Fibroblast of peridontal ligament (primary cell): ENCODE data around the gene NPRL2.

Experiments
- DNase-seq: peaks from one replicate; pipeline ENCODE4 v3.0.0-alpha.2; 2010; ENCODE audit errors: extremely low read depth

NPRL2 gene

DNA sequence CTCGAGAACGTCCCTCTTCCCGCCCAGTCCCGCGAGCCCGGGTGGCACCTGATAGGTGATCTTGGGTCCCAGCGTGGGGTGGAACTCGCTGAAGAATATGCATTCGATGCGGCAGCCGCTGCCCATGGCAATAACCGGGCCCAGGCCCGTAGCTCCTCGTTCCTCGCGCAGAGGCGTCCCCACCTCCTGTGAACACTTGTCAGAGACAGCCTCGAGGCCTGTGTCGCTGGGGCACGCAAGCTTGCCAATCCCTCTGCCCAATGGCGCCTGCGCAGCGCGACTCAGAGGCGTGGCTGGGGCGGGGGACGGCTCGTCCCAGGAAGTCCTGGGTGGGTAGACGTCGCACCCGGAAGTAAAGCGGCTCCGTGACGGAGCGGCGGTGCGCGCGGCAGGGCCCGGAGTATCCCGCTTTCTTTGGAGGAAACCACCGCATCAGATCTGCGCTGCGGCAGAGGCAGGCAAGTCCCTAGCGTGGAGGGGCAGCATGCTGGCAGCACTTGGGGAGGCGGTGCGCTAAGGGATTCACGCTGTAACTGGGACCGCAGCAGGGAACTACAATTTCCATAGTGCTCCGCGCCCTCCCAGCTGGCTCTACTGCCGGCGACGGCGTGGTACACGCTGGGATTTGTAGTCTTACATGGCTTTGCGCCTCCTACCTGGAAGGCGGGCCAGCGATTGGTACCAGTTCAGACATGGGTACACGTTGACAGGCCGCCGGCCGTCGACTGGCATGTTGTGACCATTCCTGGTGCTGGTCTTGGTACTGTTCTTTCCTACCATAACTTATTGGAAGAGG lies at the start of gene NPRL2, which contains the start of gene CYB561D2:
Gene NPRL2, minus strand, starts transcription at position 249 of the 796 bp plus-strand sequence. Its CDS starts 123 bp downstream, at position 126.
Gene CYB561D2, plus strand, starts transcription at position 336 of the 796 bp plus-strand sequence. CDS start 572 bp downstream, outside the sequence.
- peak; percentile 84 for DNase-seq

DNA sequence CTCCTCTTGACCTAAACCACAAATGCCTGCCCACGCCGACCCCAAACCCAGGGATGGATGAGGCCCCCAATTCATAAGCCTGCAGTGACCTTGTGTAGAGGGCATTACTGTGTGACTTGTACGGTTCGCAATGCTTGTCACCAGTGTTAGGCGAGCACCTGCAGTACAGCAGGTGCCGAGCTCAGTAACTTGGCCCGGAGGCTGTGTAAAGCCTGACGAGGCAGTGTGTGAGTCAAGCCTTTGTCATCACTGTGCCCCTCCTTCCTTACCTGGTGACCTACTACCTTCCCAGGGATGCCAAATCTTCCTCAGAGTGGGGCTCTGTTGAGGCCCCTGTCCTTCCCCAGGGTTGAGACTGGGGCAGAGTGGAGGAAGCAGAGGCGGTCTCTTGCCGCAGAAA lies 45.9 kb upstream of the NPRL2 start:
- no peak for DNase-seq

- DNase-seq = no peak
Observed at GRCh38 chr3:50395070-50395860, 44.7 kb upstream of the NPRL2 start.

DNA sequence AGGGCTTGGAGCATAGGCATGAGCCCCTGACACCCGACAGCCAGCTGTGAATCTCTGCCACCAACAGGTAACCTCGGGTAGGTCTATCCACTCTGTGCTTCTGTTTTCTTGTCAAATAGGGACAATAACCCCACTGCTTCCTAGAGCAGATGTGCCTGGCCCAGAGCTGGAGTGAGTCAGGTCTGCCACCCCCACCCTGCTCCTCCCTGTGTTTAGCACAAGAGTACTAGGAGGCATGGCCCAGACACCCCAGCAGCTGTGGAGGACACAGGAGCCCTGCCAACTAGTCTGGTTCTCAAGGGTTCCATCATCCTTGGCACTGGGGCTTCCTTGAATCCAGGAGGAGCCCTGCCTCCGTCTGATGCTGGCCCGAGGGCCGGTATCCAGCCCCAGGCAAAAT lies 42.5 kb upstream of the NPRL2 start:
- no peak for DNase-seq

DNA sequence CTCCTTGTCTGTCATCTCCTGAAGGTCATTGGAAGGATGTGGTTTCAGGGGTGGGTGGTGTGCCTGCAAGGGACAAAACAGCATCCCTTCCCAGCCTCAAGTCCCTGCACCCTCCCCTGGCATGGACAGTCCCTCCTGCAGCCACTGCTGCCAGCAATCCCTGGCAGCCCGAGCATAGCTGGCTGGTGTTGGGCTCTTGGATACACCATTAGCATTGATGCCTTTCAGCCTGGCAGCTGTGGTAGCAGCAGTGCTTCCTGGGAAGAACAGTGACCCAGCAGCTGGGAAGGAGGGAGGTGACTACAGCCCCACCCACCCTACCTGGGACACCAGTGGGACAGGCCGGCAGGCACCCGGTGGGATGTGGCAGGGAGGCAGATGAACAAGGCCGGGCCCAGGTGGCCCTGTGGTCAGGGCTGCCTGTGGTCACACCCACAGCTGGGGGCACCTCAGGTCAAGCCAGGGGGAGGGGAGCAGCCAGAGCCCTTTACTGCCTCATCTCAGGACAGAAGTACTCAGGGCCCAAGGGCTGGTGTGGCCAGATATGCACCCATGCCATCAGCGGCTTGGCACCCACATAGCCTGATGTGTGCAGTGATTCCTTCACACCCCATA lies 41.6 kb upstream of the NPRL2 start:
- no peak for DNase-seq

DNA sequence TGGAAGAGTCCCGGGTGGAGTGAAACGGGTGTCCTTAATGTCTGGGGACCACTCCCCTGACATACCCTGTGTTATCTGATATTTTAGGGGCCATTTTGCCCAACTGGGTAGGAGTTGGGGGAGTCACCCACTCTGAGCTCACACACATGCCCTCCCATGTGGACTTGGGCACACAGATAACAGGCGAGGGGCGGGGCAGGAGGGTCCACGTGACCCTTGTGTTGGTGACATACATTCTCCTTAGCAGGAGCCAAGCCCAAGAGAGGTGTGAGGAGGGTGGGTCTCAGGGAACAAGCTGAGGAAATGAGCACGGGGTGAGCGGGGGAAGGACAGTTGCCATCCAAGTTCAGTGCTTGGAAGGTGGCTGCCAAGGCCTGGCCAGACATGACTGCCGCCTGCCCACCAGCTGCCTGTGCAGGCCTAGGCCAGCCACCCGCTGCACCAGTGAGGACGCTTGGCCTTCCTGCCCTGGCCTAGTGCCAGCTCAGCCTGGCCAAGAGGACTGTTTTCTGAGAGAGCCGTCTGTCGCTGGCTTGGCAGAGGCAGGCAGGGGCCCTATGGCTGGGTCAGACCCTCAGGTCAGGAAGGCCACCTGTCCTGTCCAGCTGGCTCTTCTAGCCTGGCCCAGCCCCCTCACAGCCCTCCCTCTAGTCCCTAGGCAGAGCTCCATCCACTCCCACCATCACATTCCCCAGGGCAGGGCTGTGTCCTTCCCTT lies 40.1 kb upstream of the NPRL2 start:
- DNase-seq = no peak

DNA sequence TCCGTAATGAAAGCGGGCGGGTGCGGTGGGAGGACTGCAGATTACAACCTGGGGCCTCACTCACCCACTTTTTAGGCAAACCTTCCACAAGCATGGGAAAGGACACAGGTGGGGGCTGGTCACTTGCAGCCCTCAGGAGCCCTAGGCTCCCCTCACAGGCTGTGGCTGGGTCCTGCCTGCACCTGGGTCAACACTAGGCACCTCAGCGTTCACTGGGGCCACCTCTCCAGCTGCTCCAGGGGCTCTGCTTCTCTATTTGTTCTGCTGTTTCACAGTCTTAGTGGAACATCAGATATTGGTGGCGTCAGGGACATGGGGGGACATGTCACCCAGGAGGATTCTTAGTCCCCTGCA lies 38.8 kb upstream of the NPRL2 start:
- no peak for DNase-seq

DNA sequence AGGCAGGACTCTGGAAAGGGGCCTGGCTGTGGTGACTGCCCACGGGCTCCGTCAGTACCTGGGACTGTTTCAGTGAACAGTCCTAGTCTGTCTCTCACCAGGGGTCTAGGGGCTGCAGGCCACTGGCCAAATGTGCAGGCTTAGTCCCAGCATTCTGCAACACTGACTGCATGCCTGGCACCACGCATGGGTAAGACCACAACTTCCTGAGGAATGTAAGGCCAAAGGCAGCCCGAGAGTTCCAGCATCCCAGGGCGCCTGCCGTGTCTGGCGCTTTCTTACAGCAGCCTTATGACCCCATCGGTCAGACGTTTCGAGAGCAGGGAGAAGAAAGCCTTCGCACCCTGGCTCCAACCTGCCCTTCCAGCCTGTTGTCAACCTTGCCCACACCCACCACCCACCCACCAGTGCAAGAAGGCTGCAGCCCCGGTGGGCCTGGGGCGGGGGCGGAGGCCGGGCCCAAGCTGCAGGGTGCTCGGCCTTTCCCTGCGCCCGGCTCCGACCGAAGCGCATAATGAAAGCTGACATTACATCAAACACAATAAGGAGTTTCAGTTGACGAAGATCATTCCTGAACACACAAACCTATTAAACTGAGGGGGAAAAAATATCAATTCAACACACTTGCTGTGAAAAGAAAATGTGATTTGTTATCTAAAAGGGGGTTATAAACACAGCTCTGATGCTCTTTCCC lies 38.3 kb upstream of the NPRL2 start:
- no peak for DNase-seq

DNA sequence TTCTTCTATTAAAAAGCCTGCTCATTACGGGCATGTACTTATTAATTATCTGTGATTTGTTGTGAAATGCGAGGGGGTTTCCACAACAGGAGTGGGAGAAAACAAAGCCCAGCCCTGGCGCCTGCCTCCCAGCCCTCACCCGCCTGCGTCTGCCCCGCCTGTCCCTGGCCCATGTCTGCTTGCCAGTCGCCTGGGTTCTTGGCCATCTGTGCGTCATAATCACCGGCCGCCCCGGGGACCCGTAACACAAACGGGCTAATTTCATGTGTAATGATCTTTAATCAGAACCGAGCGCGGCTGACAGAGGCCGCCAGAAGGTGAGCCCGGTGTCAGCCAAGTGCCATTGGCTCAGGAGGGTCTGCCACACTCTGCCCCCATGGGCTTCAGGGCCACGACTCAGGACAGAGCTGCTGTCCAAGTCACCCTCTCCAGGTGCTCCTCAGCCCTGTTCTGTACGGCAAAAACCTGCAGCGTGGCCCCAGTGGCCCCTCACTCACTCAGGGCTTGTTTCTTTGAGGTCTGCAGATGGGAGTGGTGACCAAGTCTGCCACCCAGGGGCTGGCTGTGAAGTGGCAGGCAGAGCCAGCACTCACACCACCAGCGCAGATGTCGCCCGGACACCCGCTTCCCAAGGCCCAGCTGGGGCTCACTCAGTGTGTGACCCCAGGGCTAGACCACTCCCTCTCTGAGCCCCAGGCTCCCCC lies 37.6 kb upstream of the NPRL2 start:
- DNase-seq = no peak

- DNase-seq = no peak
Observed at GRCh38 chr3:50385754-50386153, 35.2 kb upstream of the NPRL2 start.

GRCh38 chr3:50383750-50384149 lies 33.2 kb upstream of the NPRL2 start:
- no peak for DNase-seq

- no peak for DNase-seq
Observed at GRCh38 chr3:50382722-50383121, 32.1 kb upstream of the NPRL2 start.

DNA sequence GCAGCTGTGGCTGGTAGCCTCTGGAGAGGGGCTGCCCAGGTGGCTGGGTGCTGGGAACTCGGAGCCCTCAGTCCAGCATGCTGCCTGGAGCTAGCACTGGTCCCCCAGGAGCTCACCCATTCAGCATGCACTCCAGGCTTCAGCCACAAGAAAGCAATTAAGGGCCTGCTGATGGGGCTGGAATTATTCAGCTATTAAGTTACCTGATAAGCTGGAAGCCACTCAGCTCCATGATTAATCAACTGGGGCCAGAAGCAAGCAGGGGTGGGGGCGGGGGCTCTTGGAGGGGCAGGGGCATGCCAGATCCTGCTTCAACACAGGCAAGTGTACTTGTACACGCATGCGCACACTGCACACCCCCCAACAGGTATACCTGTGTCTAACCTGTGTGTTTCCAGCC lies 30.8 kb upstream of the NPRL2 start:
- DNase-seq = no peak

- DNase-seq = no peak
Observed at GRCh38 chr3:50380405-50381085, 30.0 kb upstream of the NPRL2 start.

- no peak for DNase-seq
Observed at GRCh38 chr3:50378757-50379156, 28.2 kb upstream of the NPRL2 start.

DNA sequence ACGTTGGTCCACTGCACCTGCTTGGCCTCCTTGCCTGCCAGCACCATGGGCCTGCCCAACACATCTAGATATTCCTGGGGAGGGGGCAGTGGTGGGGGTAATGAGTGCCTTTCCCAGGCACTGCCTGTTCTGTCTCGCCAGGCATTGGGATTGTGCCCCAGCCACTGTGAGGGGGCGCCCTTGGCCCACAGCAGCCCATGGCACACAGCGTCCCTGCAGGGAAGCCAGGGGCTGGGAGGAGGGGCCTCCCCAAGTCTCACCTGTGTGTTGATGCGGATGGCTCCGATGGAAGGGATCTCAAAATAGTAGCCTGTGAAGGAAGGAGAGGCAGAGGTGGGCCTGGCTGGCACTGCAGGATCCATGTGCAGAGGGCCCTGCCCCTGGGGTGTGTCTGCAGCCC lies 27.4 kb upstream of the NPRL2 start:
- DNase-seq = no peak

GRCh38 chr3:50375258-50375931 lies 24.8 kb upstream of the NPRL2 start:
- DNase-seq = no peak

GRCh38 chr3:50374363-50375257 lies 24.0 kb upstream of the NPRL2 start:
- no peak for DNase-seq
